T1000 (cell line): ENCODE results near the gene ZNF341.

Source experiments
- DNase-seq: peaks from one replicate; lab custom pipeline; 2025; ENCODE audit warnings: mixed read lengths; lab: John Stamatoyannopoulos, UW

Gene ZNF341

GRCh38 chr20:33825340-33826269 lies 93.8 kb downstream of the ZNF341 start:
- no peak for DNase-seq

GRCh38 chr20:33826270-33826897 lies 94.6 kb downstream of the ZNF341 start:
- DNase-seq, result no peak

- no peak for DNase-seq
Measured at GRCh38 chr20:33827109-33827508, 95.3 kb downstream of the ZNF341 start.

- DNase-seq, result no peak
Measured at GRCh38 chr20:33827634-33828325, 96.0 kb downstream of the ZNF341 start.

- no peak for DNase-seq
Measured at GRCh38 chr20:33828326-33828844, 96.6 kb downstream of the ZNF341 start.

- no peak for DNase-seq
Measured at GRCh38 chr20:33828967-33829560, 97.3 kb downstream of the ZNF341 start.

GRCh38 chr20:33829636-33830035 lies 97.8 kb downstream of the ZNF341 start:
- no peak for DNase-seq

- no peak for DNase-seq
Measured at GRCh38 chr20:33830371-33830770, 98.6 kb downstream of the ZNF341 start.

- no peak for DNase-seq
Measured at GRCh38 chr20:33832103-33832804, 100.5 kb downstream of the ZNF341 start.

GRCh38 chr20:33833333-33833732 lies 101.5 kb downstream of the ZNF341 start:
- no peak for DNase-seq

GRCh38 chr20:33835615-33836172 lies 103.9 kb downstream of the ZNF341 start:
- DNase-seq, result no peak

GRCh38 chr20:33836277-33836676 lies 104.5 kb downstream of the ZNF341 start:
- DNase-seq, result no peak

- no peak for DNase-seq
Measured at GRCh38 chr20:33837096-33837830, 105.5 kb downstream of the ZNF341 start.

- DNase-seq, result no peak
Measured at GRCh38 chr20:33838035-33838864, 106.5 kb downstream of the ZNF341 start.

GRCh38 chr20:33839591-33839990 lies 107.8 kb downstream of the ZNF341 start:
- DNase-seq, result no peak

- no peak for DNase-seq
Measured at GRCh38 chr20:33840160-33840559, 108.4 kb downstream of the ZNF341 start.

- no peak for DNase-seq
Measured at GRCh38 chr20:33840759-33841435, 109.1 kb downstream of the ZNF341 start.

- no peak for DNase-seq
Measured at GRCh38 chr20:33841436-33841799, 109.6 kb downstream of the ZNF341 start.
